CD4-positive, alpha-beta T cell treated with Interleukin-1 beta for 1 hour (primary cell): ENCODE data around the gene ITPRIPL2.

Experiments used
- DNase-seq, 2 donors: peaks; one replicate each; pipeline ENCODE4 v3.0.0-alpha.2; 2020 to 2022

ITPRIPL2 gene

GRCh38 chr16:19145010-19145409, 31.2 kb downstream of the ITPRIPL2 start:
- DNase-seq, result no peak

DNA sequence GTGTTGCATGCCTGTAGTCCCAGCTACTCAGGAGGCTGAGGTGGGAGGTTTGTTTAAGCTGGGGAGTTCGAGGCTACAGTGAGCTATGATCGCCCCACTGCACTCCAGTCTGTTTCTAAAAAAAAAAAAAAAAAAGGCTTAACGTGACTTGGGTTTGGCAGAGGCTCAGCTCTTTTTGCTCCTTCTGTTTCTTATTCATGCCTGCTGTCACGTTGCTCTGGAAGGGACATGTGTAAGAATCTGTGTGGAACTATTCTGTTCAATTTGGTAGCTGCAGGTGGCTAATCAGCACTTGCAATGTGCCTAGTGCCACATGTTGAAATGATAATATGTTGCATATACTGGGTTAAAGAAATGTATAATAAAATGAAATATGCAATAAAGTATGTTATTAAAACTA, 33.4 kb downstream of the ITPRIPL2 start:
- DNase-seq, result no peak

- DNase-seq, result no peak
Observed at GRCh38 chr16:19147627-19148026, 33.9 kb downstream of the ITPRIPL2 start.

GRCh38 chr16:19148189-19148588, 34.4 kb downstream of the ITPRIPL2 start:
- DNase-seq, result no peak

- DNase-seq, result no peak
Observed at GRCh38 chr16:19151310-19151709, 37.5 kb downstream of the ITPRIPL2 start.

DNA sequence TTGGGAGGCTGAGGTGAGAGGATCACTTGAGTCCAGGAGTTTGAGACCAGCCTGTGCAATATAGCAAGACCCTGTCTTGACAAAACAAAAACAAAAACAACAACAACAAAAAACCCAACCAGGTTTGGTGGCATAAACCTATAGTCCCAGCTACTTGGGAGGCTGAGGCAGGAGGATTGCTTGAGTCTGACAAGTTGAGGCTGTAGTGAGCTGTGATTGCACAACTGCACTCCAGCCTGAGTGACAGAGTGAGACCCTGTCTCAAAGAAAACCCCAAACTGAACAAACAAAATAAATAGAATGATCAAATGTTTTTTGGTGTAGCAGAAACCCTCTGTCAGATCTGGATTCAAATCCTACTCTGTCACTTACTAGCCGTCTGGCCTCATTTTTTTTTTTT, 38.3 kb downstream of the ITPRIPL2 start:
- DNase-seq, result no peak

DNA sequence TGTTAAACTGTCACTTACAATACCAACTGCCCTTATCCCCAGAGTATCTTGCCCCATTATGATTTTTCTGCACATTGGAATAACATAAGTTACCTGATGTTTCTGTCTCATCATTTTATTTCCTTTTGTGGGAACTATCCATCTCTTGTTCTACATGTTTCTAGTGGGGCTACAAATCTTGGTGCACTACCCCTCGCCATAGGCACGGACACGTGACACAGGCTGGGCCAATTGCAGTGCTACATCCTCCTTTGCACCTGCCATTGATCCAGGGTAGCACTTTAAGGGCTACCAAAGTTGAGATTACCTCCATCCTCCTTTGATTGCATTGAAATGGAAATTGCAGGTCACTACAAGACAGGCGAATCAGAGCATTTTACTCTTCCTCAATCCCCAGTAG, 40.1 kb downstream of the ITPRIPL2 start:
- DNase-seq, result no peak

DNA sequence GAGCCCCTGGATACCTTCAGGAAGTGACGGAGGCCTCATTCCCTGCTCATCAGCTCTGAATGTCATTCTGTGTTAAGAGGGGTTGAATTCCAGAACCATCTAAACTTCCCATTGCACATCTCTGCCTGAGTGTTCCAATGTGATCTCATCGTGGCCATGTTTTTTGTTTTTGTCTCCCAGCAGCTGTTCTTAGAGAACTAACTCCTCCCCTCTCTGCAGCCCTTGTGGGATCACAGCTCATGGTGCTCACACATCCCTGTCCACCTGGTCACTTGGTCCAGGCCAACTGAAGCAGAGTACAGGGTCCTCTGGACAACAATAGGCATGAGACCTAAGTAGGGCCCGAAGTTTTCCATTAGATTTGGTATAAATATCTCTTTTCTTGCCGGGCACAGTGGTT, 48.3 kb downstream of the ITPRIPL2 start:
- no peak for DNase-seq

GRCh38 chr16:19163215-19163614, 49.5 kb downstream of the ITPRIPL2 start:
- no peak for DNase-seq

DNA sequence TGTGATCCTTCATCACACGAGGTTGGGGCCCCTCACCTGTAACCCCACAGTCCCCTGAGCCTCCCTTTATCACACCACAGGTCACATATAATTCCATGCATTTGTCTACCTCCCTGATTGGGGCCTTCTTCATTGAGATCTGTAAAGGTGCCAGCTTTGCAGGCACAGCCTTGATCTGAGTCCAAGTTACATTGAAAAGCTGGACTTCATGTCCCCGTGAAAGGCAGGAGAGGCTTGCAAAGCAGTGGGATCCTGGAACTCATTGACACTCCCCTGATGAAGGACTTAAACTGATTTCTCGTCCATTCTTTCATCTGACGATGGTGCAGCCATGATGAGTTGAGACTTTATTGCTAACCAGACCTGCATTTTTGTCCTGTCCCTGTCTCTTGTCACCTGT, 50.5 kb downstream of the ITPRIPL2 start:
- no peak for DNase-seq

GRCh38 chr16:19165101-19165500, 51.3 kb downstream of the ITPRIPL2 start:
- no peak for DNase-seq

DNA sequence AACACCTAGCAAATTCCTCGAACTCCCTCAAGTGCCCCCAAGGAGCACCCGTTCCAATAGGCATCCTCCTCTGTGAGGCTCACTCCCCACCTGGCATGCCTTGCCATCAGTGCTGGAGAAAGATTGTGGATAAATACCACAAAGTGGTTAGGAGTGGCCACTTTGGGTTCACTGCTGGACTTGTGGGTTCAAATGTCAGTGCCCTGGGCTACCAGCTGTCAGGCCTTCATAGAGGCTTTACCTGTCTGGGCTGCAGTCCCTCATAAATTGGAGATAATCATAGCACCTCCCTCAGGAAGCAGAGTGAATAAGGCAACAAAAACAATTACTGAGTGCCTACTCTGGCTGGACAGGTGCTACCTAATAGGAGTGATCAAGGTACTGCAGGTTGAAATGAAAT, 52.7 kb downstream of the ITPRIPL2 start:
- no peak for DNase-seq

GRCh38 chr16:19167710-19168370, 54.1 kb downstream of the ITPRIPL2 start, which contains the start of gene SYT17:
SYT17 (plus strand) TSS chr16:19168240; CDS start chr16:19168647, 407 bp downstream.
- peak; percentile 6 to 61 for DNase-seq

DNA sequence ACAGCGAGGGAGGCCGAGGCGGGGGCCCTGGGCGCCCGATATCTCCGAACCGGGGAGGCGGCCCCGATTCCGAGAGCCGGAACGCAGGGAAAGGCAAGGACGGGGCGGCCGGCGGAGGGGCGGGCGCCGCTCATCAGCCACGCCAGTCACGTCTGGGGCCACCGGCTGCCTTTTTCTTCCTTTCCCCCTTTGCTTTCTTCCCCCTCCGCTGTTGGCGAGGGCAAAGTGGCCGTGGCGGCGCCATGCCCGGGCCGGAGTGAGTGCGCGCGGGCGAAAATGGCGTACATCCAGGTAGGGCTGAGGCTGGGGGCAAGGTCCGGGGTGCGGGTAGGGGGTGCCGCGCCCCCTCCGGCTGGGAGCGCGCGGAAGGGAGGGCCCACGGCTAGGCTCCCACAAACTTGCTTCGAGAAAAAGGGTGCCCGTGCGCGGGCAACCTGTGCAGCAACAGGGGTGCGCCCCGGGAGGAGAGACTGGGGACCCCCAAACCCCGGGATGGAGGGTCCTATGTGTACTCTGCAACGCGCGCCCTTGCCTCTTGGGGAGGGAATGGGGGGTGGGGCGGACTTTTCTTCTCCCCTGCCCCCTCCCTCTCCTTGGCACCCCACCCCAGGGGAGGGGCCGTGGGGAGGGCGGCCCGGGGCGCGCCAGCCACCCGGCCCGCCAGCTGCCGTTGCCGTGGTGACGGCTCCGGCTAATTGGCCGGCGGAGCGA, 54.8 kb downstream of the ITPRIPL2 start:
- no peak for DNase-seq

- DNase-seq, result no peak
Observed at GRCh38 chr16:19169082-19169639, 55.4 kb downstream of the ITPRIPL2 start.

DNA sequence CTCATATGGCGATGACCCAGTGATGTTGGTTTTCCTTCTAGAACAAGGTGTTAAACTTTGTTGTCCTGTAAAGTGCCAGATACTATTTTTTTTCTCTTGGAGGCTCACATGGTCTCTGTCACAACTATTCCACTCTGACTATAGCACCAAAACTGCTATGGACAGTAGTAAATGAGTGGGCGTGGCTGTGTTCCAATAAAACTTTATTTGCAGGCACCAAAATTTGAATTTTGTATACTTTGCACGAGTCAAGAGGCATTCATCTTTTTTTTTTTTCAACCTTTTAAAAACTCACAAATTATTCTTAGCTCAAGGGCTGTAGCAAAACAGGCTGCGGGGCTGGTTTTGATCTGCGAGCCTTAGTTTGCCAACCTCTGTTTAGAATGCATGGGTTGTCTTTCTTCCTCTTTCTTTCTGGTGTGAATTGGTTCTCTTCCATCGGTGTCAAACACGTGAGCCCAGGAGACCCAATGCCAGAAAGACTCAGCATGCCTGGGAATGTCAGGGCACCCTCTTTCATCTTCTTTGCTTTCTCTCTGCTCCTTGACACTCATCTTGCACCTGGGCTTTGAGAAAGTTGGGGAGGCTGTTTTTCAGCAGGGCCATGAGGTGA, 56.4 kb downstream of the ITPRIPL2 start:
- no peak for DNase-seq
